DMS153 treated with DMSO at 0.1 percent for 48 hours (cell line): ENCODE results near the gene TMEM100.
"Not testable (repeated sequence)": the region's sequence is repeated elsewhere in the genome, so short reads cannot be mapped to it uniquely, and the experiment has no call there.

ENCODE experiments used
- DNase-seq: peaks from one replicate; lab custom pipeline; 2025; ENCODE audit not compliant: unreplicated experiment; lab: John Stamatoyannopoulos, UW

Gene TMEM100

DNA sequence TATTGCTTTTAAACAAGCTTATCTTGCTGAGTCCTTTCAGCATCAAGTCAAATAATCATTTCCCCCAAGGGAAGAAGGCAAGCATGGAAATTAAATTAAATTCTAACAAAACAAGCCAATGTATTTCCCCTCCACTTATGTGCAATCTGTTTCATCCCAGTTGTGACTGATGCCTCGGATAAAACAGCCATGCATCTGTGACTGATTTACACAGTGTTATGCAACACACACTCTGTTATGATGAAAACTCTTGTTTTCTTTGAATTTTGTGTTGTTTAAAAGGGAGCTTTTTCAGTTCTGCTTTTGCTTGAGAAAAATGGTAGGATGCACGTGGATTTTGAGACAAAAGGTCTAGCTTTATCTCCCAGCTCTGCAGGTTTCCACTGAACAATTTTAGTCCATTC lies 32.6 kb downstream of the TMEM100 start:
- no peak for DNase-seq

DNA sequence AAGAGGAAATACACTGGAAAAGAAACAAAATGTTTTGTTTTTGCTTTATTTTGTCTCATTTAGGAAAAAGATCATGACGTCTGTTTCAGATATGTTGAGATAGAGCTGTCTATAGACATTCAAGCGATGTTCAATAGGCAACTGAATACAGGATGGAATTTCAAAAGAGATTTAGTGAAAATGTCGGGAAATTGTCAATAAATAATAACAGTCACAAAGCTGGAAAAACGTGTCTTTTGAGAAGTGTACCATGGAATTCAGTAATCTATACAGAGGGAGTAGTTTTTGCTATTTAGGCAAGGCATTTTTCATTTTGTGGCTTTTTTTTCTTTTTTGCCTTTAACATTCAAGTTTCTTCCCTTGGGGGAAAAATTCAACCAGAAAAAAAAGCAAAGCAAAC lies 33.0 kb downstream of the TMEM100 start:
- no peak for DNase-seq

DNA sequence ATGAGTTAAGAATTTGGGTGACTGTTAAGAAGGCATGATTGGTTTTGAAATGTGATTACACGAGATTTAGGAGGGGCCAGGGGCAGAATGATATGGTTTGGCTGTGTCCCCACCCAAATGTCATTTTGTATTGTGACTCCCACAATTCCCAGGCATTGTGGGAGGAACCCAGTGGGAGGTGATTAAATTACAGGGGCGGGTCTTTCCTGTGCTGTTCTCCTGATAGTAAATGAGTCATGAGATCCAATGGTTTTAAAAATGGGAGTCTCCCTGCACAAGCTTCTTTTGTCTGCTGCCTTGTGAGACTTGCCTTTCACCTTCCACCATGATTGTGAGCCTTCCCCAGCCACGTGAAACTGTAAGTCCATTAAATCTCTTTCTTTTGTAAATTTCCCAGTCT lies 34.6 kb downstream of the TMEM100 start:
- DNase-seq: no peak

DNA sequence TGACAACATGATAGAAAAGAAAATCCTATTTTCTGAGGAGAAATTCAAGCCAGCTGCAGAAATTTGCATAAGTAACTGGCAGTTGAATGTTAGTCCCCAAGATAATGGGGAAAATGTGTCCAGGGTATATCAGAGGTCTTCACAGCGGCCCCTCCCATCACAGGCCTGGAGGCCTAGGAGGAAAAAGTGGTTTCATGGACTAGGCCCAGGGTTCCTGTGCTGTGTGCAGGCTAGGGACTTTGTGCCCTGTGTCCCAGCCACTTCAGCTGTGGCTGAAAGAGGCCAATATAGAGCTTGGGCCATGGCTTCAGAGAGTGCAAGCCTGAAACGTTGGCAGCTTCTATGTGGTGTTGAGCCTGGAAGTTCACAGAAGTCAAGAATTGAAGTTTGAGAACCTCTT lies 35.6 kb downstream of the TMEM100 start:
- DNase-seq: no peak

DNA sequence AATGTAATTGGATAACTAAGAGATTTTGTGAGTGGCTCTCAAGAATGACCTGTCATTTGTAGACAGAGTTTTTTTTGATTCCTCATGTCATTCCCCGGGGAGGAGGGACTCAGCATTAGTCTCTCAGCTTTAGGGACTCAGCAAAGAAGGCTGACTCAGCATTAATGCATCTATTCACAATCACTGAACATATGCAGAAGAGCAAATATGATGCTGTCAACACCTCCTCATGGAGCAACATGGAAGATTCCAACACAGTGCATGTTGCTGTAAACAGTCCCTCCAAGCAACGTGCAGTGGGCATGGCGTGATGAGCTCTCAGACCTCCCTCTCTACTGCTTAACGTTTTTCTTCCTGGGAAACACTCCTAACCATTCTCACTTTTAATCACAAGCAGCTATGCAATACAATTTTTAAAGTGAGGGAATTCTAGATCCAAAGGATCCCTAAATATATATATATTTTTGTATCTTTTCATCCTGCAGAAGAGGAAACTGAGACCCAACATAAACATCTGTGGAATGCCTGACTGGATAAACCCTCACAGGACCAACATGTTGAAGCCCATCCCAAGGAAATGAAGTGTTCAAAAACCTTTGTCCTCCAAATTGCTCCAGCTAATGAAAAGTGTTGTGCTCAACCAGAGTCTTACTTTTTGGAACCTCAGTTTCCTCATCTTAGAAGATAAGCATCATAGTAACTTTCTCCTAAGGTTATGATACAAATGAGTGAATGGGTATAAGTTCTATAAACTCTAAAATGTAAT lies 38.9 kb downstream of the TMEM100 start:
- no peak for DNase-seq

DNA sequence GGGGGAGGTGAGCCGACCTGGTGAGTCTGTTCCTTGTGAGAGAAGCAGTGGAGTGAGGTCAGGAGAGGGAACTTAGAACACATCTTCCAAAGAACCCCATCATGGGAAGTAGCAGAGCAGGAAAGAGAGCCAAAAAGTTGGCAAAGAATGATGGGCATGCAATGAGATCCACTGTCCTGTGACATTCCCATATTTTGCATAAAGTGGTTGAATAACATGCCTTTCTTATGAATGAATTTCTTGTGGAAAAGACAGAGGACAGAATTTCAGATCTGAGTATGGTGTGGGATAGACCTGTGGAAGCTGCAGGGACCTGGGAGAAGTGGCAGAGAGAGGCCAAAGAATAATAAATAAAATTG lies 41.3 kb downstream of the TMEM100 start:
- no peak for DNase-seq

DNA sequence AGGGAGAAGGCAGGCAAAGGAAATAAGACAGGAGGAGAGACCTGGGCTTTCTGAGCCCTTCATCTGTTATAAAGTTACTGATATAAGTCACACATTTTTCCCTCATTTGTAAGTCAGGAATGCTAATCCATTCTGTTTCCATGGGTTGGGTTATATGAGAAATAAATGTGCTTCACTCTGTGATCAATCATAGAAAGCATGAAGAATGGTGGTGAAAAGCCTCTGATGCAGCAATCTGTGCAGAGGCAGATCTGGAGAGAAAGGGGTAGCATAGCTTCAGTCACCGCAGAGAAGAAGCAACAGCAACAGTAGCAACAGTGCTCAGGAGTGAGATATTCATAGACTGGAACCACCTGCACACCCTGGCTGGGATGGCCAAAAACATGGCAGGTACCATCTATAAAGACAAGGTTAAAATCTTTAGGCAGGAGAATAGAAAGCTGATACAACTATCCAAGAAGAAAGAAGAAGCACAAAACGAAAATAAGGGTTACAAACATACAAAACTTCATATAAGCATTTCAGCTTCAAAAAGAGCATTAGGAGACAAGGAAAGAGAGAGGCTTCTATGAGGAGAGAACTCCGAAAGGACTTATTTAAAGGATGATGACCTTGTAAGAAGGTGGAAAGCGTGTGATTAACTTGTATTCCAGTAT lies 41.9 kb downstream of the TMEM100 start:
- no peak for DNase-seq

DNA sequence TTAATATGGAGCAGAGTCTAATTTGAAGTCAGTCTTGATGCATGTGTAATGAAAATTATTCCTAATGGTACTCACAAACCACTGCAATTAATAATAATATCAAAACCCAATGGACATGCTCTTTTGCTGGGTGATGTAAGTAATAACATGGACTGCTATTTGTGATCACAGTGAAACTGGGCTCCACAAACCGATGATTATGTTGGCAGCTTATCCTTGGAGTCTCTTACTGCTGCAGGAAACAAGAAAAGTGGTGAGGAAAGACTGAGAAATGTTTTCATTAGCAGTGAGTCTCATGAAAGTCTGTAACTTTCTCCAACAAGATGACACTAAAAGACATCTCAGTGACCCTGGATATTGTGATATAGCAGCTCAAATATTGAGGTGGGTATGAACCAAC lies 45.2 kb downstream of the TMEM100 start:
- DNase-seq: no peak

DNA sequence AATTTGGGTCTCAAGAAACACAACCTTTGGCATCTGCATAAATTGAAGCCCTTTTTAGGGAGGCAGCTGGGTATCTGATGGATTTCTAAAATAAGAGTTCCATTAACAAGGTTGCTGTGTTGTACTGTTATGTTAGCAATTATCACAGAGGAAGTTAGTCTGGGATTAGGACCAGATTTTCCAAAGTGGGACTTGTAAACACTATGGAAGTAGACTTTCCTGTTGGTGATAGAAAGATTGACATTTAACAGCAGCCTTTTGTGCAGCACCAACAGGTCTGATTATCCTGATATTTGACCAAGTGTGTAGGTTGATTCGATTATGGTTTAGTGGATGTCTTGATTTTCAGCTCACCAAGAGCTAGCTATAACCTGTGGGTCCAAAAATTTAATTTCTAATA lies 46.4 kb downstream of the TMEM100 start:
- no peak for DNase-seq

DNA sequence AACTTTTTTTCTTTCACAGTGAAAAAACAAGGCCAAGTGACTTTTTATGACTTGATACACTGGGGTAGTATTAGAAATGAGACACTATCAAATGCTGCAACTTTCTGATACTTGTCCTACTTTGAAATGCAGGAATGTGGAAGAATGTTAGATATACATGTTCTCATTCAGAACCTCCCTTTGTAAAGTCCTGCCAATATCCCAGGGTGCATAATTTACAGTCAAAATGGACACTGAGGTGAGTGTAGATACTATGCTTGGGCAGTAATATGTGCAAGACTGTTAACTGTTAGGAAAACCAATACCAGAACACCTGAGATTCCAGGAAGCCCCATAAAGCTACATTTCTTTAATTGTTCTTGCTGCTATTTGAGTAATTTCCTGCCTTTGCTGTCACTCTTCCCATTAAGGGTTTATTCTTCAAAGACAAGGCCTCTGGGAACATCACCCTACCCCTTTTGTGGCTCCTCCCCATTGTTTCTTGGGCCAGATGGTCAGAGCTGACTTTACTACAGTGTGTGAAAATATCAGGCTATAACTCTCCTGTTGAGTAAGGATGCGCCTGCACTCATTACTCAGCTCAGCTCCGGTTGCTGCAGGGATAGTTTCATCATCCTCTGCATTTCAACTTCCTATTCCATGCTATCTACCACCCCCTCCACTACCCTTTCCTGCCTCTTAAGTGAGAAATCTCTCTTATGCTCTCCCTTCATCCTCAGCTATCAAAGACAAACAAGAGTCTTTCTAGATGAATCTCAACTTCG lies 48.7 kb downstream of the TMEM100 start:
- no peak for DNase-seq

DNA sequence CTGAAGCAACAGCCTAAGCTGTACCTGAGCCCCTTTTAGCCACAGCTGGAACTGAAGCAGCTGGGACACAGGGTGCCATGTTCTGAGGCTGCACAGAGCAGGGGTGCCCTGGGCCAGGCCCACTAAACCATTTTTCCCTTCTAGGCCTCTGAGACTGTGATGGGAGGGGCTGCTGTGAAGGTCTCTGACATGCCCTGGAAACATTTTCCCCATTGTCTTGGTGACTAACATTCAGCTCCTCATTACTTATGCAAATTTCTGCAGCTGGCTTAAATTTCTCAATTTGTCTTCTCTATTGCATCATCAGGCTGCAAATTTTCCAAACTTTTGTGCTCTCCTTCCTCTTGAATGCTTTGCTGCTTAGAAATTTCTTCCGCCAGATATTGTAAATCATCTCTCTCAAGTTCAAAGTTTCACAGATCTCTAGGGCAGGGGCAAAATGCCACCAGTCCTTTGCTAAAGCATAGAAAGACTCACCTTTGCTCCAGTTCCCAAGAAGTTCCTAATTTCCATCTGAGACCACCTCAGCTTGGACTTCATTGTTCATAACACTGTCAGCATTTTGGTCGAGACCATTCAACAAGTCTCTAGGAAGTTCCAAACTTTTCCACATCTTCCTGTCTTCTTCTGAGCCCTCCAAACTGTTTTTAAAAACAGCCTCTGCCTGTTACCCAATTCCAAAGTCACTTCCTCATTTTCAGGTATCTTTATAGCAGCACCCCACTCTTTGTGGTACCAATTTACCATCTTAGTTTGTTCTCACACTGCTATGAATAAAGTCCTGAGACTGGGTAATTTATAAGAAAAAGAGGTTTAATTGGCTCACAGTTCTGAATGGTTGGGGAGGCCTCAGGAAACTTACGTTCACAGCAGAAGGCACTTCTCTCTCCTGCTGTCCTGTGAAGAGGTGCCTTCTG lies 49.8 kb downstream of the TMEM100 start:
- no peak for DNase-seq

DNA sequence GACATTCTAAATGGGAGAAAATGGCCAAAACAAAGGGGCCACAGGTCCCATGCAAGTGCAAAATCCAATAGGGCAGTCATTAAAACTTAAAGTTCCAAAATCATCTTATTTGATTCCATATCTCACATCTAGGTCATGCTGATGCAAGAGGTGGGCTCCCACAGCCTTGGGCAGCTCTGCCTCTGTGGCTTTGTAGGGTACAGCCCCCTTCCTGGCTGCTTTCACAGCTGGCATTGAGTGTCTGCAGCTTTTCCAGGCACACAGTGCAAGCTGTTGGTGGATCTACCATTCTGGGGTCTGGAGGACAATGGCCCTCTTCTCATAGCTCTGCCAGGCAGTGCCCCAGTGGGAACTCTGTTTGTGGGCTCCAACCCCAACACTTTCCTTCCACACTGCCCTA lies 50.7 kb downstream of the TMEM100 start:
- DNase-seq: not testable (repeated sequence)
